SU-DHL-6 (cell line): ENCODE measurements around the gene ARL6IP5.

Source experiments
- H2AFZ ChIP-seq: fragments of 200-600 bp; sonication (generic); 2 replicates; pipeline ENCODE4 v1.6.1; 2014; ENCODE audit warnings: low read depth, mild to moderate bottlenecking, moderate library complexity, mixed read lengths, antibody characterized with exemption, low read length; ENCODE audit not compliant: severe bottlenecking
- H3F3A ChIP-seq: fragments of 200-600 bp; shearing (Covaris generic); 2 replicates; pipeline ENCODE4 v1.6.0; 2016; ENCODE audit warnings: antibody characterized with exemption, mild to moderate bottlenecking; ENCODE audit not compliant: insufficient read depth
- H3K27ac ChIP-seq: fragments of 200-600 bp; sonication (generic); 2 replicates; pipeline ENCODE4 v1.5.1; 2016; ENCODE audit warnings: low read depth, mild to moderate bottlenecking, low read length, moderate library complexity, mixed read lengths
- H3K27me3 ChIP-seq: fragments of 200-600 bp; sonication (generic), shearing (Covaris generic); 2 replicates; pipeline ENCODE4 v1.6.0; 2014; ENCODE audit warnings: mild to moderate bottlenecking, low read length
- H3K36me3 ChIP-seq: fragments of 200-600 bp; sonication (generic); 2 replicates; pipeline ENCODE4 v1.6.1; 2014; ENCODE audit warnings: mild to moderate bottlenecking, low read length, mixed read lengths
- H3K4me2 ChIP-seq: fragments of 300-600, 200-600 bp; shearing (Covaris generic), sonication (generic); 2 replicates; pipeline ENCODE4 v1.6.0; 2014; ENCODE audit warnings: low read length, low read depth, mild to moderate bottlenecking; ENCODE audit not compliant: poor library complexity, severe bottlenecking
- H3K4me3 ChIP-seq: fragments of 200-600 bp; sonication (generic); 2 replicates; pipeline ENCODE4 v1.5.1; 2014; ENCODE audit warnings: antibody characterized with exemption, low read length, mild to moderate bottlenecking, mixed read lengths; ENCODE audit not compliant: insufficient read depth, poor library complexity, severe bottlenecking
- H3K79me2 ChIP-seq: fragments of 200-600 bp; sonication (generic); 2 replicates; pipeline ENCODE4 v1.6.1; 2014; ENCODE audit warnings: mild to moderate bottlenecking, low read length, moderate library complexity; ENCODE audit not compliant: insufficient read depth
- H3K9ac ChIP-seq: fragments of 200-600 bp; sonication (generic); 2 replicates; pipeline ENCODE4 v1.7.0; 2014; ENCODE audit warnings: mild to moderate bottlenecking, low read length
- H3K9me2 ChIP-seq: fragments of 200-600 bp; sonication (generic); replicated peaks from 2 replicates; pipeline ENCODE4 v1.6.1; 2014; ENCODE audit warnings: low read length; ENCODE audit not compliant: insufficient read depth
- H3K9me3 ChIP-seq: fragments of 200-600 bp; sonication (generic); 2 replicates; pipeline ENCODE4 v1.6.1; 2014; ENCODE audit warnings: low read length, mixed read lengths; ENCODE audit not compliant: insufficient read depth
- H4K20me1 ChIP-seq: fragments of 200-600 bp; sonication (generic); 2 replicates; pipeline ENCODE4 v1.6.1; 2014; ENCODE audit warnings: low read depth, mild to moderate bottlenecking, antibody characterized with exemption, low read length, moderate library complexity, mixed read lengths
- CTCF ChIP-seq: fragments of 200-600 bp; sonication (generic); IDR thresholded peaks from one replicate; pipeline ENCODE4 v1.5.1; 2017; ENCODE audit warnings: antibody characterized with exemption, mild to moderate bottlenecking, low read length, moderate library complexity; ENCODE audit not compliant: insufficient read depth, poor library complexity, severe bottlenecking
- EZH2phosphoT487 ChIP-seq: fragments of 200-600 bp; sonication (generic), shearing (Covaris generic); conservative IDR thresholded peaks from 2 replicates; pipeline ENCODE4 v1.6.1; 2018; ENCODE audit warnings: mild to moderate bottlenecking, antibody characterized with exemption, low read length, moderate library complexity, mixed read lengths

Gene ARL6IP5

GRCh38 chr3:69149586-69149985, 64.8 kb downstream of the ARL6IP5 start:
- Histone ChIP-seq H3F3A (no peaks in the 10 kb centered on the region), H3K9me3 (no peaks in the 10 kb centered on the region), H3K27ac (no peak overlapping the region), H2AFZ (no peak overlapping the region), H3K36me3 (no peaks in the 10 kb centered on the region), H3K4me2 (no peak overlapping the region), H3K9me2 (no peaks in the 10 kb centered on the region), H4K20me1 (no peaks in the 10 kb centered on the region), H3K4me3 (no peak overlapping the region), H3K27me3 (no peaks in the 10 kb centered on the region), H3K79me2 (no peaks in the 10 kb centered on the region), H3K9ac (no peak overlapping the region)
- TF ChIP-seq CTCF, result no peak
- no peak for TF ChIP-seq EZH2phosphoT487
